GM12892 (cell line): ENCODE data around the gene ARSJ.

ENCODE experiments used
- DNase-seq: peaks from one replicate; pipeline ENCODE4 v3.0.0; 2011; ENCODE audit not compliant: insufficient read length
- FAIRE-seq: peaks from 2 replicates; lab custom pipeline; 2011; peaks lifted over from hg19 to GRCh38; lab: Jason Lieb, UNC
- POLR2A ChIP-seq: IDR thresholded peaks from 2 replicates; pipeline ENCODE4 v1.6.1; 2011; ENCODE audit warnings: low read depth, low read length, control low read depth
- POLR2AphosphoS5 ChIP-seq: IDR thresholded peaks from 2 replicates; pipeline ENCODE4 v1.6.1; 2011; ENCODE audit warnings: low read depth, low read length, control low read depth
- TAF1 ChIP-seq: IDR thresholded peaks from 2 replicates; pipeline ENCODE4 v1.6.1; 2011; ENCODE audit warnings: low read depth, mild to moderate bottlenecking, control low read depth, low read length, borderline replicate concordance

The ARSJ gene

DNA sequence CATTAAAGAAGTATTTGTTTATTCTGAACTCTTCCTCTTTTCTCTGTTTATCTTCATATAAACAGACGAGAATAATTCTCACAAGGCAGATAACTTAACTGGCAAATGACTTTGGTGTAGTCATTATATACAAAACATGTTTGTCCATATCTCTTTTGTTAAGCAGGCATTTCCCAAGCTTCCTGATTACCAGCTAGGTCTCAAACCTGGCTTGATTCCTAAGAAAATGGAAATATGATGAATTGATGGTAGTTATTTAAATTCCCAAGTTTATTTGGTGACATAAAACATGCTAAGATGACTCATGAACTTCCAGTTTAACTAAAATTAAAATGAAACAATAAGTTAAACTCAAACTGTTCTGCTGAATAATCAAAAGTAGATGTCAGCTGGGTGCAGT lies 96.8 kb downstream of the ARSJ start:
- FAIRE-seq (no peak), DNase-seq (no peak)
- TF ChIP-seq POLR2AphosphoS5 (no peak), TAF1 (no peak), POLR2A (no peak)

DNA sequence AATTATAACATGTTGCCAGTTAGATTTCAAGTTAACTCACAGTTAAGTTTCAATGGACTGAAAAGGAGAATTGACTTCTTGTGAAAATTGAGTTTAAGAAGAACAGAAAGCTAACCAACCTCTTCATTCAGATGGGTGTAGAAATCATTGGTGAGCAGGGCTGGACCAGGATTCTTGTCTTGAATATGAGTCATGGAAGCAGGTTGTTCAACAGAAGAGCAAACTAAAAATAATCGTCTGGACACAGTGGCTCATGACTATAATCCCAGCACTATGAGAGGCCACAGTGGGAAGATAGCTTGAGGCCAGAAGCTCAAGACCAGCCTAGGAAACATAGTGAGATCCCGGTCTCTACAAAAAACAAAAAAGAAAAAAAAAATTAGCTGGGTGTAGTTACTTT lies 98.2 kb downstream of the ARSJ start:
- TF ChIP-seq POLR2A (no peak), POLR2AphosphoS5 (no peak), TAF1 (no peak)
- FAIRE-seq (no peak), DNase-seq (no peak)

DNA sequence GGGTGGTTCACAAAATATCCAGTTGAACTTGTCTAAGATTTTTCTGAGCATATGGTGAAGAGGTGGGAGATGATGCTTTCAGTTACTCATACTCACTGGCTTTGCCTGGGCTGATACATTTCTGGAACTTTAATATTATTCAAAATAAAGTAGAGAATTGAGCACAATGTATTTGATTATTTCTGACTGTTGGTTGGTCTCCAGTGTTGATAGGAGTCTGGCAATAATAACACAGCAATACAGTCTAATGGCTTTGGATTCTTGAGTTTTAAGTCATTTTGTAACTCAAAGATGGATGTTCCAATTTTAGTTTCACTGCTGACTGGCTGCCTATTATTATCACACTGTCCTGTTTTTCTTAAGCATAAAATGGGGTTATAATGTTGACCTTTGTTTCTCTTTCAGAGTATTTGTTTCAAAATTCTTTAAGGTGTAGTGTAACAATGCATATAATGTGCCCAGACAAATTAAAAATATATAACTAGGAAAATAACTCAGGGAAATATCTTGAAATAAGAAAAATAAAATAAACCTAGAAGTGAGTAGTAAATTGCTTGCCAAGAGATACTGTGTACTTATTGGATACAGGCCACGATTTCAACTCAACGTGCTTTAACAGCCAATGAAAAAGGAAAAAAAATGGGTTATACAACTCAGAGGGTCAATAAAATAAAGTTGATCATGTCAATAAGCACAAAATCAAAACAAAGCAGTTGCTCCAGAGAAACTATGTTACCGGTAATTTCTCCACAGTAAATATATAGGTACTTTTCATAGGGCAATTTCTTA lies 99.0 kb downstream of the ARSJ start:
- DNase-seq (no peak), FAIRE-seq (no peak)
- TF ChIP-seq POLR2AphosphoS5, result no peak
- no peak for TF ChIP-seq POLR2A
- TF ChIP-seq TAF1, result no peak

DNA sequence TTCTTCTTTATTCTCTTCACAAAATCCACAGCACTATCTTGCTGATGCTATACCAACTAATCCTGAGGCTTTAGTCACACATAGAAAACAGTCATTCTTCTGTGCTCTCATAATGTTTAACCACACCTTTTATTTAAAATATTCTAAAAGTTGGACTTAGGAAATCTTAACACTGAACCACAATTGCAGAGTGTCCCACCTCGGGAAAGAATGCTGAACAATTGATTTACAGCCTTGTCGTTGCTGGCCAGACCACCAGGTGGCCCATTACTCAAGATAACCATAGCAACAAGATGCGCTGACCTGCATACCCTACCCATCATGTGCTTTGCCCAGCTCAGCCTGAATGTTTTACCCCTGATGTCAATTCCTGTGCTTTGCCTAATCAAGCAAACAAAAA lies 100.8 kb downstream of the ARSJ start:
- TF ChIP-seq TAF1 (no peak), POLR2A (no peak), POLR2AphosphoS5 (no peak)
- DNase-seq, result no peak
- no peak for FAIRE-seq

DNA sequence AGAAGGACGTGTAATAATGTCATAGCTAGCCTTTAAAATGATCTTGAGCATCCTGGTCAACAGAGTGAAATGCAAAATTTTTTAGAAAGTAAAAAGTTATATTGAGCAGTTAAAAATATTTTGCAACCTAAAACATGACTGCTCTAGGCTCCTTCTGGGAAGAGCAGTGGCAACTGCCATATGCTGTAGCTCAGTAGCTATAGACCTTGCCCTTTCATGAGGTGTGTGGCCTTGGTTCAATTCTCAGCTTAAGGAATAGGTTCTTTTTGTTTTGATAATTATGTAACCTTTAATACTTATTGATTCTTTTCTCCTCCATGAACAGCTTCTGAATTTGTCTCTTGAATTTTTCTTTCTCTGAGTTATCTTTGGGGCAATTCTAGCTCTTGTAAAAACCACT lies 105.0 kb downstream of the ARSJ start:
- TF ChIP-seq POLR2AphosphoS5, result no peak
- no peak for TF ChIP-seq TAF1
- no peak for TF ChIP-seq POLR2A
- no peak for FAIRE-seq
- no peak for DNase-seq

DNA sequence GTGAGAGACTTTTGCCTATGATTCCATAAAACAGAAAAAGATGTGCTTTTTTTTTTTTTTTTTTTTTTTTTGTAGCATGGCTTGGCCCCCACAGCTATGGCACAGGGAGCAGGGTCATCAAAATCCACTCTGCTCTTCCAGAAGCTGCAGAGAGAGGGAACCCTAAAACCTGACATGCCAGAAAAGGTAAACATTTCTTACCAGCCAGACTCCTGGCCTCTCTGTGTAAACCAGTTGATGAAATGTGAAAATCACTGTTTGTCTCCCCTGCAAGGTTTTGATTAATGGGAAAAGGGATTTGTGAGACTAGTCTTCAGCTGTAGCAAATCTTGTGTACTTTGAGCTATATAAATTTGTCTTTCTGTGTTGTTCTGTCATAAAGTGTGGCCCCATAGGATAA lies 105.9 kb downstream of the ARSJ start:
- FAIRE-seq, result no peak
- no peak for TF ChIP-seq POLR2A
- no peak for TF ChIP-seq POLR2AphosphoS5
- no peak for TF ChIP-seq TAF1

DNA sequence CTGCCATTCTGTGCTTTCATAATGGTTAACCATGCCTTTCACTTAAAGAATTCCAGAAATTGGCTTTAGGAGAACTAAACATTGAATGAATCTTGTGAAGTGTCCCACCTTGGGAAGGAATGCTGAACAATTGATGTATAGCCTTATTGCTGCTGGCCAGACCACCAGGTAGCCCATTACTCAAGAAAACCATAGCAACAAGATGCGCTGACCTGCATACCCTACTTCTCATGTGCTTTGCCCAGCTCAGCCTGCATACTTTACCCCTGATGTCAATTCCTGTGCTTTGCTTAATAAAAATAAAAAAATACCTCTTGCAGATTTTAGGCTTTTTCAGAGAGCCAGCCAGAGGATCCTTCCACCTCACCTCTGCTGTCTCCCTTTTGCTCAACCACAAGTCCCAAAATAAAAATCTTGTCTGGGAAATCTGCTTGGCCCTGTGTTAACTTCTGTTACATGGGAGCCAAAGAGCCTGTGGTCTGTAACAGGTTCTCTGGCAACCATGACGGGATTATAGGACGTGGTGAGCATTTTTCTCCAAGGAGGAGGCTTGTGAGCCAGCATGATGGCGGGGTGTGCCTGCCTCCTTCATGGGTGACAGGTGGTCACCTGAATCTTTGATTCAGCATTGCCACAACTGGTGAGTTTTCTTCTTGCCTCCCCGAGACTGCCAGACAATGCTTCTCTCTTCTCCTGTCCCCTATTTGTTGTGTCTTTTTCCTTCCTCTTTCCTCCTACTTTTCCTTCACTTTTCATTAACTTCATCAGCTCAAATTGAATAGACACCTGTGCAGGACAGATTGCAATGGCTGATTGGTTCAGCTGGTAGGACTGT lies 106.8 kb downstream of the ARSJ start:
- TF ChIP-seq TAF1 (no peak), POLR2A (no peak), POLR2AphosphoS5 (no peak)
- DNase-seq (no peak), FAIRE-seq (no peak)

More for the DNA sequence above, 105.9 kb downstream of the ARSJ start:
- no peak for DNase-seq

DNA sequence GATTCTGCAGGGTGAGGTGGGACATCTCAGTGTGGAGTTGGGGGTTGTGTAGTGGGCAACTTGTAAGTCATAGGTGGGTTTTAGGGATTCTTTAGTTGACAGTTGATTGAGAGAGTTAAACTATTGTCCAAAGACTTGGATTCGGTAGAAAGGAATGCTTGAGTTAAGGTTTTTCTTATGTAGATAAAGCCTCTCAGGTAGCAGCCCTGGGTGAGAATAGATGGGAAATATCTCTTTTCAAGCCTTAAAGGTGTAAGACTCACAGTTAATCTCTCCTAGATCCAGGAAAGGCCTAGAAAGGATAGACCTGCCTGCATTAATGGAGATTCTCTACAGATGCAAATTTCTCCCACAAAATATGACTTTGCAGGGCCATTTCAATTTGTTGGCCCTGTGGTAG lies 108.4 kb downstream of the ARSJ start:
- FAIRE-seq (no peak), DNase-seq (no peak)
- TF ChIP-seq POLR2AphosphoS5 (no peak), POLR2A (no peak), TAF1 (no peak)

DNA sequence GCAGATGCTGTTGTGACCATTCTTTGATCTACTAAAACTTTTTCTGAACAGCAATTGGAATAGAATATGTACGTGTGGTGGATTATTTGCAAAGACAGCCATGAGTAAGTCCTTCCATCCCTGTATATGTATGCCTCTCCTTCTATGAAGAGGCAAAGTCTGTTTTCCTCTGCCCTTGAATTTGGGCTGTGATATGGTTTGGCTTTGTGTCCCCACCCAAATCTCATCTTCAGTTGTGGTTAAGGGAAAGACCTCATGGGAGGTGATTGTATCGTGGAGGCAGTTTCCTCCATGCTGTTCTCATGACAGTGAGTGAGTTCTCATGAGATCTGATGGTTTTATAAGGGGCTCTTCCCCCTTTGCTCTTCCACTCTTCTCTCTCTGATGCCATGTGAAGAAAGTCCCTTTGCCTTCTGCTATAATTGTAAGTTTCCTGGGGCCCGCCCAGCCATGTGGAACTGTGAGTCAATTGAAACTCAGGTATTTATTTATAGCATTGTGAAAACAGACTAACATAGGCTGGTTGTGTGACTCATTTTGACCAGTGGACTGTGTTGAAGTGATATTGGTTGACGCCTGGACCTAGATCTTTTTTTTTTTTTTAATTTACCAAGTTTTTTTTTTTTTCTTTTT lies 109.6 kb downstream of the ARSJ start:
- DNase-seq, result no peak
- TF ChIP-seq POLR2A (no peak), POLR2AphosphoS5 (no peak), TAF1 (no peak)
- FAIRE-seq, result peak; percentile 77

DNA sequence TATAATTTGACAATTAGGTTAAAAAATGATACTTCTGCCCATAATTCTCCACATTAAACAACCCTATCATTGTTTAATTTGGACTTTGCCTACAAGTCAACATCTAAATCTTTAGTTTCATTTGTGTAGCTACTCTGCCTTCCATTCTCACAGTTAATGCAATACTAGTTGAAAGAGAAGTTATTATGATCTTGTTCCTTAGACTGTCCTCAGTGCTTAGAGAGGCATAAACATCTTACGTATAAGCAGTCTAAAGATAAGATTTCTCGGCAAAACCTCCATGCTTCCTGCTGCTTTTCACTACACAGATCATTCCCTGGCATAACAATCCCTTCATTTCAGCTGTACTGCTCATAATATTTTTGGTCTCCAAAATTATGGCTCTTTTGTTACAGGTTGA lies 112.8 kb downstream of the ARSJ start:
- FAIRE-seq (no peak), DNase-seq (no peak)
- no peak for TF ChIP-seq POLR2A
- TF ChIP-seq TAF1, result no peak
- no peak for TF ChIP-seq POLR2AphosphoS5

DNA sequence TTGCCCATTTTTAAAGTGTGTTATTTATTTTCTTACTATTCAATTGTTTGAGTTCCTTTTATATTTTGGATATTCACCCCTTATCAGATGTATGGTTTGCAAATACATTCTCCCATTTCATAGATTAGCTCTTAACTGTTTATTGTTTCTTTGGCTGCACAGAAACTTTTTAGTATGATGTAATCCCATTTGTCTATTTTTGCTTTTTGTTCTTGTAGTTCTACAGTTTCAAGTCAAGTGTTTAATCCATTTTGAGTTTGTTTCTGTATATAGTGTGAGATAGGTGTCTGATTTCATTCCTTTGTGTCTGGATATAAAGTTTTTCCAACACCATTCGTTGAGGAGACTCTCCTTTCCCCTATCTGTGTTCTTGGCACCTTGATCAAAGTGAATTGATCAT lies 120.5 kb downstream of the ARSJ start:
- FAIRE-seq, result no peak

DNA sequence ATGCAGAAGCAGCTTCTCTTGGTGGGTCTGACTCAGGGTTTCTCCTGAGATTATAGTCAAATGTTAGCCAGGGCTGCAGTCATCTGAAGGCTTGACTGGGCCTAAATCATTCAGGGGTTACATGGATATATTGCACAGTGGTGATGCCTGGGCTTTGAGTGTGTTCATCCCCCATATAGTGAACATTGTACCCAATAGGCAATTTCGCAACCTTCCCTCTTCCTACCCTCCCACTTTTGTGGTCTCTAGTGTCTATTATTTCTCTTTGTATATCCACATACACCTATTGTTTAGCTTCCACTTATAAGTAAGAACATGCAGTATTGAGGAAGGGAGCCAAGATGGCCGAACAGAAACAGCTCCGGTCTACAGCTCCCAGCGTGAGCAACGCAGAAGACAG lies 127.6 kb downstream of the ARSJ start:
- DNase-seq, result no peak
- FAIRE-seq, result no peak
- TF ChIP-seq POLR2AphosphoS5, result no peak

More for the DNA sequence above, 120.5 kb downstream of the ARSJ start:
- TF ChIP-seq TAF1 (no peak), POLR2A (no peak), POLR2AphosphoS5 (no peak)
- no peak for DNase-seq
